Choroid plexus epithelial cell (primary cell): ENCODE data around the gene LCE1F.

ENCODE experiments used
- DNase-seq: peaks from one replicate; pipeline ENCODE4 v3.0.0-alpha.2; 2010; ENCODE audit warnings: low read depth
- H3K4me3 ChIP-seq: 2 replicates; pipeline ENCODE4 v1.5.1; 2011; ENCODE audit warnings: low read depth, mild to moderate bottlenecking, control low read depth, low read length, moderate library complexity
- CTCF ChIP-seq: conservative IDR thresholded peaks from 2 replicates; pipeline ENCODE4 v1.5.1; 2011; ENCODE audit warnings: low read depth, mild to moderate bottlenecking, control low read depth, inconsistent platforms, low read length, moderate library complexity

Gene LCE1F

GRCh38 chr1:152824964-152825363 is 50.0 kb downstream of the LCE1F start:
- no peak overlapping the region for H3K4me3 ChIP-seq
- DNase-seq: no peak
- no peak for TF ChIP-seq CTCF
